NCI-H526 treated with DMSO at 0.1 percent for 48 hours (cell line): Measurements from ENCODE around the gene FAM229B.

ENCODE experiments used
- DNase-seq: peaks from one replicate; lab custom pipeline; 2025; lab: John Stamatoyannopoulos, UW

The FAM229B gene

DNA sequence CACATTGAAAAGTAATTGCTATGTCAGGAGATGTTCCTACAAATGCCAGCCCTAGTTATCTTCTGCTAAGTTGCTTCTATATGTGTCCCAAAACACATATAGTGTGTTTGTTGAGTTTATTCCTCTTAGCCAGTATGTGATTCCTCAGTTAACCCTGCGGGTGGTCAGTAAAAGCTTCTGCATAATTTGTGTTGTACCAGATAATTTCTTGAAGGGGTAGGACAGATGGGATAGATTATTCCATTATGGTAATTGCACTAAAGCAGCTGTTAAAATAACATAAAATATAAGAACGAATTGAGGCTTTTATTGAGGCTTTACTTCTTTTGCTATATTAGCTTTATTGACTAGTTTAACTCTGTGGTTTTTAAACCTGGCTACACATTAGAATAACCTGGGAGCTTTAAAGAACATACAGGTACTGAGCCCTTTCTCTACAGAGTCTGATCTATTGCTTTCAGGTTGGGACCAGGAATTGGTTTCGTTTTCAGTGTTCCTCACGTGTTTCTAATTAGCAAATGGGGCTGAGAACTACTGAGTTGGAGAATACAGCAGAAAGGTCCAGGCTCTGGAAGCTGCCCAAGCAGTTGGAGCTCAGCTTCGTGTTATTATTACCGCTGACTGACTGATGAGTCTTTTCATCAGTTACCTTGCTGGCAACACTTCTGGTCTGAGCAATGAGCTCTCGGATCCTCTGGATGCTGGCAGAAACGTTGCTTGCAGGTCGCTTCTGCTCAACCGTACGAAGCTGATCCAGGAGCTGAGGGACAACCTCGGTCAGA is 56.9 kb downstream of the FAM229B start:
- DNase-seq = no peak

DNA sequence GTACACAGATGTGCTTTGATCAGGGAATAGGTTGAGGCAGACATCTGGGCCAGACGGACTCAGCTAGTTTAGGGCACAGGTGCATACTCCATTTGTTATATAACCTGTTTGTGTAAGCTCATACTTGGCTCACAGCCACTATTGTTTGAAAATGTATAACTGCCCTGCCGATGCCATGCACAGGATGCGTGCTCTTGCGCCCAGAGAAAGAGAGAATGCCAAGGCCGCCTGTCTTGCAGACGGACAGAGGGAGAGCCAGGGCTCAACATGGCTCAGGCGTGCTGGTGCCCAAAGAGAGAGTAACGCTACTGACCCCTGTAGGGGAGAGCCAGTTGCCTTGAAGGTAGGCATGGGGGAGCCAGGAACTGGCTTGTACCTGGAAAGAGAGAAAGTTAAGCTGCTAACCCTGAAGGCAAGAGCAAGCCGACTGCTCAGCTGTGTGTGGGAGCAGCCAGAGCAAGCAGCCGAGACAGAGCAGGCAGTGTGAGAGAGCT is 57.7 kb downstream of the FAM229B start:
- DNase-seq = no peak

DNA sequence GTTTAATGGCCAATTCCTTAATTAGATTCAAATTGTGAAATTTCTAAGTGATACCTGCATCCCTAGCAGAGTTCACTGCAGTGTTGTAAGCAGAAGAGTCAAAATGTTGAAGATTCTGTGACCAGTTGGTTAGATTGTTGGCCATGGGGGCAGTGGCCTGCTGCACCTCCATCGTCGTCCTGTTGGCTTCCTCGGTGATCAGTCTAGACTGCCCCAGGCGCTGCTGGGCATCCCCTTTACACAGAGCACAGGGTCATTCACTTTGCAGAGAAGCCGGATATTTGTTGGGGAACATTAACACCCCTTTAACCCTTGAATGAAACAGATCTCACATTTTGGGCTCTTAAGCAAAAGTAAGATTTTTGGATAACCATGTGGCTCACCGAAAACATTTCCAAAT is 60.7 kb downstream of the FAM229B start:
- DNase-seq = no peak

DNA sequence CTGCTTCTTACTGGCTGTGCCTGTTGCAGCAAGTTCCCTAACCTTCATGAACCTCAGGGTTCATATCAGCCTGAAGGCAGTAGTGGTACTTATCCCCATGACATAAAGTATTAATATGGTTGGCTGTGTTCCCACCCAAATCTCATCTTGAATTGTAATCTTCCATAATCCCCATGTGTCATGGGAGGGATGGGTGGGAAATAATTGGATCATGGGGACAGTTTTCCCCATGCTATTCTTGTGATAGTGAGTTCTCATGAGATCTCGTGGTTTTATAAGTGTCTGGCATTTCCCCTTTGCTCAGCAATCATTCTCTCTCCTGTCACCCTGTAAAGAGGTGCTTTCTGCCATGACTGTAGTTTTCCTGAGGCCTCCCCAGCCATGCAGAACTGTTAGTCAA is 61.8 kb downstream of the FAM229B start:
- no peak for DNase-seq

DNA sequence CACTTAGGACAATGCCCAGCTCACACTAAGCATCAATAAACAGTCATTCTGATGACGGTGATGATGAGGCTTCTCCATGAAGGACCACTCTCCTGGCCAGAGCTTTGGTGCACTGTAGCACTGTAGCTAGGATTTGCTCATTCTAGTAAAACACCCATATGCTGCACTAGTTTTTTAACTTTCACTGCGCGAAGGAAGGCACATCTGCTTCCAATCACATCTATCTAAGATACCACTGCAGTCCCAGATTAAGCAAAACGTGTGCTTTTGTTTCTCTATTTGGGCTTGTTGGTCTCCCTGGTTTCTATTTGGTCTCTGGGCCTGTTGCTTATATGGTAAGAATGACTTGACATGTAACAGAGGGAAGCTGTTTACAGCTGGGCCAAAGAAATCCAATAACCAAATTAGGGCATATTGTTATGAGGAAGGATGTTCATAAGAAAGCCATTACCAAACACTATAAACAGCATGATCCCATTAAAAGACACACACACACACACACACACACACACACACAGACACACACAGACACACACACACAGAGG is 62.4 kb downstream of the FAM229B start:
- no peak for DNase-seq

DNA sequence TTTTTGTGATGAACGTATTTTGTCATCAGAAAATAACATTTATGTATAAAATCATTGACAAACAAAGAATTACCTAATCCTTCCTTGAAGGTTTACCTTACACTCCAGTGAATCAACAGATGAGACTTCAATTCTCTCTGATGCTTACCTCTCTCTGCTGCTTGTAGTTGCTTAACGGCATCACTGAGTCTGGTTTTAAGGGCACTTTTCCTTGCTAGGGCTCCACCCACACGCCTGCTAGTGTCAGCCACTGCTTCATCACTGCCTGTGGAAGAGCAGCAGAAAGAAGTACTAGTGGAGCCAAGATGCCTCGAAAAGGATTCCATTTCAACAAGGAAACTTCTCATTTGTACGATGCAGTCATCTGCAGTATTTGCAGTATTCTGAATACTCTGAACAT is 63.0 kb downstream of the FAM229B start:
- no peak for DNase-seq
